ENCODE results near the gene UGT2B7.
"Not testable (repeated sequence)": the region's sequence is repeated elsewhere in the genome, so short reads cannot be mapped to it uniquely, and the experiment has no call there.

The UGT2B7 gene

DNA sequence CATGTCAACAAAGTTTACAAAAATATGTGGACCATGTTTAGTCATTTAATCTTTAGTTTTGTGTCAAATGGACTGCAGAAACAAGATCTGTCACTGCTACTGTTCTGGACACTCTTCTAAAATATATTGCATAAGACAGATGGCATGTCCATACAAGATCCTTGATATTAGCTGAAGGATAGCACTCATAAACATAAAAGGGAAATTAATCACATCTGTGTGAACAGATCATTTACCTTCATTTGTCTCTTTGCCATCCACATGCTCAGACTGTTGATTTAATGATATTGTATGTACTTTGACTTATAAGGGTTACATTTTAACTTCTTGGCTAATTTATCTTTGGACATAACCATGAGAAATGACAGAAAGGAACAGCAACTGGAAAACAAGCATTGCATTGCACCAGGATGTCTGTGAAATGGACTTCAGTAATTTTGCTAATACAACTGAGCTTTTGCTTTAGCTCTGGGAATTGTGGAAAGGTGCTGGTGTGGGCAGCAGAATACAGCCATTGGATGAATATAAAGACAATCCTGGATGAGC is at the start of gene UGT2B7:
Gene UGT2B7, plus strand, starts transcription at position 364 of the 546 bp plus-strand sequence. Its CDS starts 47 bp downstream, at position 411.
- DNase-seq (ENCODE audit: low read depth) = no peak

DNA sequence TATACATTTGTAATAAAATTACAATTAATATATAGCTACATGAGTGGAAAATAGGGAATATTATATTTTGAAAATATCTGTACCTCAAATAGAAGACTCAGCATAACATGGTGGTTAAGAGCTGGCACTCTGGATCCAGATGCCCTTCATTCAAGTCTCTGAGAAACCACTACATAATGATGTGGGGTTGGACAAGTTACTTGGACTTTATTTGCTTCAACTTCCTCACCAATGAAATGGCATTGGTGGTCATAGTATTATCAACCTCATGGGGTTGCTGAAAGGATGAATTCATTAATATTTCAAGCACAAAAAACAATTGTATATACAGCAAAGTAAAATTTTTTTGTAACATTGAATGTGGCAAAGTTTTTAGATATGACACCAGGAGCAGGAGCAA is 46.4 kb upstream of the UGT2B7 start:
- DNase-seq (ENCODE audit: low read depth) = no peak

DNA sequence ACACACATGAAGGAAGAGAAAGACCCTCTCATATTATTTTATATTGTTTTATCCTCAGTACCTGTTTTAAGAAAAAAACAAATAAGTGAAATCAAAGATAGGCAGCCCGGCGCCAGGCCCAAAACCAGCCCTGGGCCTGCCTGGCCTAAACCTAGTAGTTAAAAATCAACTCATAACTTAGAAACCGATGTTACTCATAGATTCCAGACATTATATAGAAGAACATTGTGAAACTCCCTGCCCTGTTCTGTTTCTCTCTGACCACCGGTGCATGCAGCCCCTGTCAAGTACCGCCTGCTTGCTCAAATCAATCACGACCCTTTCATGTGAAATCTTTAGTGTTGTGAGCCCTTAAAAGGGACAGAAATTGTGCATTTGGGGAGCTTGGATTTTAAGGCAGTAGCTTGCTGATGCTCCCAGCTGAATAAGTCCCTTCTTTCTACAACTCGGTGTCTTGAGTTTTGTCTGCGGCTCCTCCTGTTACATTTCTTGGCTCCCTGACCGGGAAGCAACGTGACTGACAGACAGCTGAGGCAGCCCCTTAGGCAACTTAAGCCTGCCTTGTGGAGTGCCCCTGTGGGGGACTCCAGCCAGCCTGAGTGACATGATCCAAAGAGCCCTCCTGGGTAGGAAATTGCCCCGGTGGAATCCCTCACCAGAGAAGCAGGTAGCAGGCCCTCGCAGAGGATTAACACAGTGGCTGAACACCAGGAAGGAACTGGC is 45.3 kb upstream of the UGT2B7 start:
- DNase-seq (ENCODE audit: low read depth) = not testable (repeated sequence)

DNA sequence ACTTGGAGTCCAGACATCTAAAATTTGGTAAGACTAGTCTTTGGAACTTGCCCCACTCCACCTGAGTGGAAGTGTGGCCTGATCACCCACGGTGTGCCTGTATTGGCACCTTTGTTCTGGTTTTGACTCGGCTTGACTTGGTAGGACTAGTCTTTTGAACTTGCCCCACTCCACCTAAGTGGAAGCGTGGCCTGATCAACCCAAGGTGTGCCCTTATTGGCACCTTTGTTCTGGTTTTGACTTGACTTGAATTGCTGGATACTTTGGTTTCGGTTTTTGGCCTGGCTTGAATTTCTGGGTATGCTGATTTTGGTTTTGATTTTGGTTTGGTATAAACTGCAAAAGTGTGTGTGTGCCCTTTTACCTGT is 44.7 kb upstream of the UGT2B7 start:
- DNase-seq (ENCODE audit: low read depth) = no peak

DNA sequence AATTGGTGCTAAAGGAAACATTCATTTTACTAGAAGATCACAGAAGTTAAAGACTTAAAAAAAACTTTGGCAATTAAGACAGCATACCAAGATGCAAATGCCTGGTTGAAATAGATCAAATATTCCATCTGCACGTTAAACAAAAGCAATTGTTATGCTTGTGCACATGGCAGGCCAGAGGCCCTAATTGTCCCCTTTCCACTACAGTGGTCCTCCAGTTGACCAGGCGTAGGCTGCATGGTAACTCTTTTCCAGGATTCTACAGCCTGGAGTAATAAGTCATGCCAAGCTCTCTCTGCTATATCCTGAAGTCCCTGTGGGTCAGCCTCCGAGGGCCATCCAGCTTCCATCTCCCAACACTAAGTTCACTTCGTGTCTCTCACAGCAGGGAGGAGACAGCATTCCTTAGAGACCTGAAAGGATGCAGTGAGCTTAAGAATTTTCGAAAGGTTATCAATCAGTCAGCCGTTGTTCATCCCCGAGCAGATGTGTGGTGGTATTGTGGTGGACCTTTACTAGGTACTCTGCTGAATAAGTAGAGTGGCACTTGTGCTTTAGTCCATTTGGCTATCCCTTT is 42.9 kb upstream of the UGT2B7 start:
- DNase-seq (ENCODE audit: low read depth) = not testable (repeated sequence)

DNA sequence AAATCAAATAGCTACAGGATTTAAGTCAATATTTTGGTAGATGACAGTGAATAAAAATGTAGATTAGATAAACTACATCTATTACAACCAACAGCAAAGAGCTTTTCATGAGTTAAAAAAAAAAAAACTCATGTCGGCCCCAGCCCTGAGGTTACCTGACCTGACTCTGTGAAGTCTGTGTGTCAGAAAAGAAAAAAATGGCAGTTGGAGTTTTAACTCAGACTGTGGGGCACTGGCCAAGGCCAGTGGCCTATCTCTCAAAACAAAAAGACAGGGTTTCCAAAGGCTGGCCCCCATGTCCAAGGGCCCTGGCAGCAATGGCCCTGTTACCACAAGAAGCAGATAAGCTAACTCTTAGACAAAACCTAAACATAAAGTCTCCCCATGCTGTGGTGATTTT is 42.2 kb upstream of the UGT2B7 start:
- not testable (repeated sequence) for DNase-seq (ENCODE audit: low read depth)

DNA sequence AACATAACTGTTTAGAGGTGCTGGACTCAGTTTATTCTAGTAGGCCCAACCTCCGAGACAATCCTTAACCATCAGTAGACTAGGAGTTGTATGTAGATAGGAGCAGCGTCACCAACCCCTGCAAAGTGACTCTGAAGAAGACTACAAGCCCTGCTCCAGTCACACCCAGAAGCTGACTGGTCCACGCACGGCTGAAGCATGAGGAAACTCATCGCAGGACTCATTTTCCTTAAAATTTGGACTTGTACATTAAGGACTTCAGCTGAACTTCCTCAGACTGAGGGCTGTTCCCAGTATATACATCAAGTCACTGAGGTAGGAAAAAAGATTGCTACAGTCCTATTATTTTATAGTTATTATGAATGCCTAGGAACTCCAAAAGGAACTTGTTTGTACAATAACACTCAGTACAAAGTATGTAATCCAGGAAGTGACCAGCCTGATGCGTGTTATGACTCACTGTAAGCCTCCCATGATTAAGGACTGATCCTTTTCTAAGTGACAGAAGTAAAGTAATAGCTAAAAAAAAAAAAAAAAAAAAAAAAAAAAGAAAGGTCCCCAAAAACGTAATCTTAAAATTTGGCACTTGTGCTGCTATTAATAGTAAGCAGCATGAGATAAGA is 41.6 kb upstream of the UGT2B7 start:
- no peak for DNase-seq (ENCODE audit: low read depth)

DNA sequence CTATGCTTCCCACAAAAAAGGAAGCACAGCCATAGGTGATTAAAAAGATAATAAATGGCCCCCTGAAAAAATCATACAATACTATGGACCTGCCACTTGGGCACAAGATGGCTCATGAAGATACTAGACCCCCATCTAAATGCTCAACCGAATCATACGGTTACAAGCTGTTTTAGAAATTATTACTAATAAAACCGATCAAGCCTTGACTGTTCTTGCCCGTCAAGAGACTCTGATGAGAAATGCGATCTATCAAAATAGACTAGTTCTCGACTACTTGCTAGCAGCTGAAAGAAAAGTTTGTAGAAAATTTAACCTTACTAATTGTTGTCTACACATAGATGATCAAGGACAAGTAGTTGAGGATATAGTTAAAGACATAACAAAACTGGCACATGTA is 40.1 kb upstream of the UGT2B7 start:
- no peak for DNase-seq (ENCODE audit: low read depth)

DNA sequence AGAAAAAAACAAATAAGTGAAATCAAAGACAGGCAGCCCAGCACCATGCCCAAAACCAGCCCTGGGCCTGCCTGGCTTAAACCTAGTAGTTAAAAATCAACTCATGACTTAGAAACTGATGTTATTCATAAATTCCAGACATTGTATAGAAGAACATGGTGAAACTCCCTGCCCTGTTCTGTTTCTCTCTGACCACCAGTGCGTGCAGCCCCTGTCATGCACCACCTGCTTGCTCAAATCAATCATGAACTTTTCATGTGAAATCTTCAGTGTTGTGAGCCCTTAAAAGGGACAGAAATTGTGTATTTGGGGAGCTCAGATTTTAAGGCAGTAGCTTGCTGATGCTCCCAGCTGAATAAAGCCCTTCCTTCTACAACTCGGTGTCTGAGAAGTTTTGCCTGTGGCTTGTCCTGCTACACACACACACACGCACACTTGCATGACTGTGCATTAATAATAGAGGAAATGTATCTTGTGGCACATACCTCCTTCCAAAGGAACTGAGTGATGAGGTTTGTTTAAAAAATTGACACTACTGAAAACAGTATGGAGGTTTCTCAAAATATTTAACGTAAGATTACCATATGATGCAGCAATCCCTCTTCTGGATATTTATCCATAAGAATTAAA is 39.2 kb upstream of the UGT2B7 start:
- no peak for DNase-seq (ENCODE audit: low read depth)

DNA sequence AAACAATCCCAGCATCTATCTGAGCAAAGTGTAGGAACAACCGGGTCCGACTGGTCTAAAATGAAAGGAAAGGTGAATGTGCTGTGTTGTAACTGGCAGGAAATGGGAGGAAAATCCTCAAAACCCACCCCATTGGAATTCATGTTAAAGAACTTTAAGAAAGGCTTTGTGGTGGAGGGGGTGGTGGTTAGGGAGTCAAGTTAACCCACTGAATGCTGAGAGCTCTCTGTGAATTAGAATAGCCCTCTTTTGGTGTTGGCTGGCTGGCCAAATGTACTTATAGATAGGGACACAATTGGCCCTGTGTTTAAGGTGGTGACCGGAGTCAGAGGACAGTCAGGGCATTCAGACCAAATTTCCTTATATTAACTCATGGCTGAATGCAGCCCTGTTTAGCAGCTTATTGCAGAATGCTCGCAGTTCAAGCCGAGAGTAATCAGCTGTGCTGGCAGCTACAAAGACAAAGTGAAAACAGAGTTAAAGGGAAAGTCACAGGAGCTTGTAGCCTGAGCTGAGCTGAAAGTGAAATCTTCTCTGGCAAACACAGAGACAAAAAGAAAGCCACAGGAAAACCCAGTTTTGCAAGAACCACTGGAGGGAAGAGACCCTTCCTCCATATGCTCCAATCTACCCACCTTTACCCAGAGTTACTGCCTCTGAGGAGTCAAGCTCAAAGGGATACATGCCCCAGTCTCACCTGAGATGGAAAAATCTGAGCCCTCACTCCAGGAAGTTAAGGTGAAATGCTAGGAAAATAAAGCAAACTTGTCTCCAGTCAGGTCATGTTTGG is 38.5 kb upstream of the UGT2B7 start:
- DNase-seq (ENCODE audit: low read depth) = no peak

DNA sequence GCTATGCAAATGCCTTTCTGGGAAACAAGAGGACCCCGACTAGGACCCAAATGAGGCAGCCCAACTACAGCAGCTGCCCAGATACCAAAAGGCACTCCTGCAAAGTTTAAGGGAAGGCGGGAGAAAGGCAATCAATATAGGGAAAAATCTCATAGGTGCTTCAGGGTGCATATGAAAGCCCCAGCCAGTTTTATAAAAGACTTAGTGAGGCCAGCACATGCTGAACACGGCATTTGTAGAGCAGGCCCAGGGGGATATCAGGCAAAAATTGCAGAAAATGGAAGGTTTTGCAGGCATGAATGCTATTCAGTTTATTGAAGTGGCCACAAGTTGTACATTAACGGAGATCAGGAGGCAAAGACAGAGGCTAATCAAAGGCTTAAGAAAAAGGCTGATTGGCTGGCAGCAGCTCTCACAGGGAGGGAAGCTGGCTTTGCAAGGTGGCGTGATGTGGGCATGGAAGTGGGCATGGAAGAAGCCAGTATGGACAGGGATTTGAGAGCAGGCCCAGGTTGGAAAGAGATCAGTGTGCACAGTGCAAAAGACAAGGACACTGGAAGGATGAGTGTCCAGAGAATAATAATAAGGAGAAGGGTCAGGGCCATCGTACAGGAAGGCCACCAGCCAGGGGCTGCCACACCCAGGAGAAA is 37.7 kb upstream of the UGT2B7 start:
- no peak for DNase-seq (ENCODE audit: low read depth)

DNA sequence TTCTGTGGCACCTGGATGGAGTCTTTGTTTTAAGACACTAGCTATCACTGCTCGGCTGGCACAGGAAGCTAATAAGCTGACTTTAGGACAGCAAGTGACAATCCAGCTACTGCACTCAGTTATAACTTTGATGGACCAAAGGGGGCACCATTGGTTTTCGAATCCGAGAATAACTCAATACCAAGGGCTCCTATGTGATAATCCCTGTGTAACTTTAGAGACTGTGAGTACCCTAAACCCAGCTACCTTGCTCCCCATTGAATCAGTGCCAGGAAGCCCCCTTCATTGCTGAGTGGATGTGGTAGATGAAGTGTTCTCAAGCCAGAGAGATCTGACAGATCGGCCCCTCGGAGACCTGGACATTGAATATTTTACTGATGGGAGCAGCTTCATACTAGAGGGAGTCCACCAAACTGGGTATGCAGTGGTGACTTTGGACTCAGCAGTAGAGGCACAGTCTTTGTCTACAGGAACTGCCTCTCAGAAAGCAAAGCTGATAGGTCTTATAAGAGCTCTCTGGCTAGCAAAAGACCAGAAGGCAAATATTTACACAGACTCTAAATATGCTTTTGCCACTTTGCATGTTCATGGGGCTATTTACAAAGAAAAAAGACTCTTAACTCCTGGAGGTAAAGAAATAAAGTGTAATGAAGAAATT is 35.5 kb upstream of the UGT2B7 start:
- DNase-seq (ENCODE audit: low read depth) = no peak

DNA sequence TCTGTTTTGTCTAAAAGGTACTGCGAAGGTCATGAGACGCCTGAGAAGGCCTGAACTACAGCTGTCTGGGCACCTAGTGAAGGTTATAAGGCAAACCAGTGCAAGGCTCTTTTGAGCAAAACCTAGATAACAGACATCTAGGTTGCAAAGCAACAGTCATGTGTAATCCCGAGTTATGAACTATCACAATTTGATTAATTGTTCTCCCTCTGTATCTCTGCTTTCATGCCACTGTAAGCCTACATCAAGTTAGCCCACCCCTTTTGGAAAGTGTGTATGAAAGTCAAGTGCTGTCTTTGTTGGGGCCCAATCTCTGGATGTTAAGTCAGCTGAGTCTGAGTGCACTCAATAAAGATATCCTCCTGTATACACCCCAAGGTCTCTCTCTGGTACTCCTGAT is 31.9 kb upstream of the UGT2B7 start:
- no peak for DNase-seq (ENCODE audit: low read depth)

DNA sequence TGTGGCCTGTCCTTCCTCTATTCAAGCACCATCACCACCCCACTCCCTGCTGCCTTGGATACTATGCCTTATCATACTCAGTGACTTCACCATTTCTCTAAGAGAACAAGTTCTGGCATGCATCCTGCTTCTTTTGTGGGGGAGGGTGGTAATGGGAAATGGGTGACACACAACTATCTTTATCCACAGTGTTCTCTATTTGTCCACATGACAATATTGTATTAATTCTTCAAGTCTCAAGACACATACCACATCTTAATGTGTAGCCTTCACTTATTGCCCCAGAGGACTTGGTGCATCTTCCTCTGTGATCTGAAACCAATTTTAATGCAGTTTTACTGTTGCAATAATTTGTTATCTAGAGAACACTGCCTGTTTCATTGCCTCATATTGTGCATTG is 29.3 kb upstream of the UGT2B7 start:
- DNase-seq (ENCODE audit: low read depth) = no peak

DNA sequence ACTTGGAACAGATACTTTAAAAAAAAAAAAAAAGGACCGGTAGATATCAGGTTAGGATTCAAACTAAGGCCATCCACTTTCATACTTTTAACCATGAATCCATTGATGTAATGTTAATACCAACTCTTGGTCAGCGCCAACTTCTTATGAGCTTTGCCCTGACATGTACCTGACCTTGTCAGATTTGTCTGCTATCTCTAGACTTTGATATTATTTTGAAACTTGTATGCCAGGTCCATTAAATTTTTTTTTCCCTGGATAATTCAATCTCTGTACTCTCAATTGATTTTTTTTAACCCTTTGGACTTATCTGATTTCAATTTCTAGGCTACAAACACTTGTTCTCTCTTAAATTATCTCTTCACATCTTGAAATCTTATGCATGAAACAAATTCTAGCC is 27.2 kb upstream of the UGT2B7 start:
- DNase-seq (ENCODE audit: low read depth) = no peak

DNA sequence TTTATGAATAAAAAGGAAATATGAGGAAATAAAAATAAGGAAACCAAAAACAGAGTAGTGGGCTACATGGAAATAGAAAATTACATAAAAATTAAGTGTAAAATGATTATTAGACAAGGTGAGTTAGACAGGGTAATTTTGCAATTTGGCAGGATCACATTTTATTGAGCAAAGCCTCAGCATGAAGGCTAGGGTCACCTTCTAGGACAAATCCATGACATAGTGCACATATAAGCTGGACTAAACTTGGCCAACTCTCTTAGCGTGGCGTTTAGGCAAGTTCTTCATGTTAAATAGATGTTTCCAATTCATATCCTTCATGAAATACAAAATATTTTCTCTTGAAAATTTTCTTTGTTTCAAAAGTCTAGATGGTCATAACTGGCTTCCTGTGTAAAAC is 25.7 kb upstream of the UGT2B7 start:
- no peak for DNase-seq (ENCODE audit: low read depth)

DNA sequence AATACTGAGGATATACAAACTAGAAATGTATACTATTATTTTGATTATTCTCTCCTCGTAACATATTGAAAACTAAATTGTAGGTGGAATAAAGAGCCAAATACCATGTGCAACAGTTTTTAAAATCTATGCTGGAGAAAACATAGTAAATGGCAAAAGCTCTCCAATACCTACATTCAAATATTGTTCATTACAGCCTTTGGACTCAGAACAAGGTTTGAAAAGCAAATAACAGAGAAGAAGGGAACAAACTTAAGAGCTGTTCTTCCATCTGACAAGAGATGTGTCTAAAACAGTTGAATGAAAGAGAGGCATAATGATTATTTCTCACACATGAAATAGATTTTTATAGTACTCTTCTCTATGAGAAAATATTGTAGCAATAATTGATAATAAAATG is 25.0 kb upstream of the UGT2B7 start:
- DNase-seq (ENCODE audit: low read depth) = no peak

DNA sequence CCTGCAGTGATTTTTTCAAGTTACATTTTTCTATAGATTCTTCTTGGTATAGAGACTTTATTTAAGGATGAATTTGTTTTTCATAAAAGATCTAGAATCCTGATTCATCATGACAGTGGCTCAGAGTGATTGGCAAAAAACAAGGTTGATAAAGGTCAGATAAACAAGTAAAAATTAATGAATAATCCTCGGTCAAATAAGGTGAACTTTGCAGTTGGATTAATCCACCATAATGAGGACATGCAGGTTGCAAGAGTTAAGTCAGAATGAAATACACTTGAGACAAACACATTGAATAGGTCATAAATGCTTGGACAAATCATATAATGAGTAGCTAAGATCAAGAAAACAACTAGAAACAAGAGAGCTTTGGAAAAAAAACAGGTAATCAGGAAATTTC is 22.9 kb upstream of the UGT2B7 start:
- DNase-seq (ENCODE audit: low read depth) = no peak

DNA sequence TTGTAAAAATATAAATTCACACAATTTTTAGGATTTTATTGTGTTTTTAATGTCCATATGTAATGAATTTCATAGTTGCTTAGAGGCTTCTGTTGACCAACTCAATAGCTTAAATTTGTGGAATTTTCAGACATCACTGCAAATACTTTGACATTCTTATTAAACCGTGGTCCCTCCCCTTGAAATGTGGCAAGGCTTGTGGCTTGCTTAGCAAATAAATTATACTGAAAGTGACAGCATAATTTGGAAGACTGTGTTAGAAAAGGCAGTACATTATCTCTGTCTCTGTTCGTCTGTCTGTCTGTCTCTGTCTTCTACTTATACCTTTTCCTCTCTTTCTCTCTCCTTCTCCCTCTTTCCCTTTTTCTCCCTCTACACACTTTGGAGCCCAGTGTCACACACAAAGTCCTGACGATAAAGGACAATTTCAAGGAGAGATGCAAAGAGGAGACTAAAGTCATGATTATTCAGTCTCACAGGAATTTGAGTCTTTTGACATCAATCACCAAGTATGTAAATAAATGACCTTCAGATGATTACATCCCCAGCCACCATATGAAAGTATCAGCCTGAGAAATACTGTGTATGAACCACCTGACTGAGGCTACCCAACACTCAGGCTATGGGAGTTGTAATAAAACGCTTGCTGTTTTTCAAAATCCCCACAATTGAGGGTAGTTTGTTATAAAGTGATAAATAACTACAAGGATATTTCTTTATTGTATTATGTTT is 21.0 kb upstream of the UGT2B7 start:
- DNase-seq (ENCODE audit: low read depth) = no peak

DNA sequence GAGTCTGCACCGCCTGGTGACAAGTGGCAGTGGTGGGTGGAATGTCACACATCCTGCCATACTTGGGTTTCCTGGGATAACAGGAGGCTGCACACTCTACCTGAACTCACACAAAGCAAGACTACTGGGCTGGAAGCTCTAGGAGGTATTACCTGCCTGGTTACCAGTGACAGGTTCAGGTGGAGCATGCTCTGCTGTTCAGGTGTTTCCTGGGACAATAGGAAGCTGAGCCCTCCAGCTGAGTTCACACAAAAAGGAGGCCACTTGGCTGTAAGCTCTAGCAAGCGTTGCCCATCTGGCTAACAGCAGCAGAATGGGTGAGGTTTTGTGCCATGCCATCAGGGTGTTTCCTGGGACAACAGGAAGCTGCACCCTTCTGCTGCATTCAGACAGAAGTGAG is 17.4 kb upstream of the UGT2B7 start:
- no peak for DNase-seq (ENCODE audit: low read depth)

All from activated T-cell treated with anti-CD3 and anti-CD28 coated beads for 48 hours (primary cell).